Duodenal mucosa (tissue), 2 donors: ENCODE measurements around the gene YOD1.

ENCODE experiments used
- H3K27ac ChIP-seq: one replicate; pipeline ENCODE4 v1.7.0; 2013; ENCODE audit warnings: low read depth, low read length
- H3K27me3 ChIP-seq, 2 donors: one replicate each; pipeline ENCODE4 v1.7.0; 2013; ENCODE audit warnings: low read length in 2 of 2, control low read depth in 1 of 2; ENCODE audit not compliant: insufficient read depth in 2 of 2, control insufficient read depth in 1 of 2
- H3K36me3 ChIP-seq, 2 donors: one replicate each; pipeline ENCODE4 v1.7.0; 2013; ENCODE audit warnings: low read length in 2 of 2, control low read depth in 1 of 2; ENCODE audit not compliant: insufficient read depth in 2 of 2, control insufficient read depth in 1 of 2
- H3K4me1 ChIP-seq, 2 donors: one replicate each; pipeline ENCODE4 v1.7.0; 2013; ENCODE audit warnings: low read length in 2 of 2, control low read depth in 1 of 2; ENCODE audit not compliant: insufficient read depth in 2 of 2, control insufficient read depth in 1 of 2
- H3K4me3 ChIP-seq, 2 donors: one replicate each; pipeline ENCODE4 v1.7.0; 2013; ENCODE audit warnings: low read length in 2 of 2, low read depth in 1 of 2
- H3K9ac ChIP-seq, 2 donors: one replicate each; pipeline ENCODE4 v1.7.0; 2013; ENCODE audit warnings: low read length in 2 of 2, low read depth in 1 of 2
- H3K9me3 ChIP-seq, 2 donors: one replicate each; pipeline ENCODE4 v1.7.0; 2013; ENCODE audit warnings: low read length in 2 of 2, control low read depth in 1 of 2; ENCODE audit not compliant: control insufficient read depth in 1 of 2

Gene YOD1

DNA sequence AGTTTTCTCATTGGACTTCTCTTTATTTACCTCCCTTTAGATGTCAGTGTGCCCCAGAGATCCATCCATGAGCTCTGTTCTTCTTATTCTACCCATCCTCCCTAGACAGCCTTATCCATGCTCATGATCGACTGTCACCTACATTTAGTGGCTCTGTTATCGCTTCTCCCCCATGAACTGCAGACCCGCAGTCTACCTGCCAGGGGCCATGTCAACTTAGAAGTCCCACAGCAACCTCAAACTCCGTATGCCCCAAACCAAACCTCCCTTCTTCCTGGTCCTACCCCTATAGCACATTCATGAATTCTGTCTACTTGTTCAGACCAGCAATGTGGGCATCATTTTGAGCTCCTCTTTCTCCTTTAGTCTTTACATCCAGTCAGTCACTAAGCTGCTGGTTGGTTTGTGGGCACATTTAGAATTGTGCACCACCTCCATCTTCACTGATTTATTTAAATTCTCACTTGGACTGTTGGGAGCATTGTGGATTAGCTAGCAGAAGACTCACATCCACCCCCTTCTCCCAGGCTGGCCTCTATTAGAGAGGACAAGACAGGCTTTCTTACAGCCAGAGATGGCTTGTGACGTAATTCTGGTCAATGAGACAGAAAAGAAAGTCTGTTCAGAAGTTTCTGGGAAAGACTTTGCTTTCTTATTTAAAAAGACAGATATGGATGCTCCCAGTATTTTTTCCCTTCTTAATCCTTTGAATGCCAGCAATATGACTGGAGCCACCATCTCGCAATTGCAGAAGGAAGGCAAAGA, 37.5 kb downstream of the YOD1 start:
- H3K4me3 ChIP-seq: no peak overlapping the region
- H3K27me3 ChIP-seq: no peaks in the 10 kb centered on the region
- no peaks in the 10 kb centered on the region for H3K9me3 ChIP-seq
- H3K4me1 ChIP-seq: peaks cover 20 to 34% of the 10 kb centered on the region in 2 donors
- no peak overlapping the region for H3K27ac ChIP-seq
- no peak overlapping the region for H3K9ac ChIP-seq
- H3K36me3 ChIP-seq: no peaks in the 10 kb centered on the region

GRCh38 chr1:207010726-207011125, 40.3 kb downstream of the YOD1 start:
- H3K4me1 ChIP-seq: peaks cover 39 to 52% of the 10 kb centered on the region in 2 donors
- H3K9ac ChIP-seq: no peak overlapping the region
- H3K9me3 ChIP-seq: no peaks in the 10 kb centered on the region
- no peaks in the 10 kb centered on the region for H3K36me3 ChIP-seq
- no peak overlapping the region for H3K4me3 ChIP-seq
- H3K27me3 ChIP-seq: no peaks in the 10 kb centered on the region
- H3K27ac ChIP-seq: no peak overlapping the region

DNA sequence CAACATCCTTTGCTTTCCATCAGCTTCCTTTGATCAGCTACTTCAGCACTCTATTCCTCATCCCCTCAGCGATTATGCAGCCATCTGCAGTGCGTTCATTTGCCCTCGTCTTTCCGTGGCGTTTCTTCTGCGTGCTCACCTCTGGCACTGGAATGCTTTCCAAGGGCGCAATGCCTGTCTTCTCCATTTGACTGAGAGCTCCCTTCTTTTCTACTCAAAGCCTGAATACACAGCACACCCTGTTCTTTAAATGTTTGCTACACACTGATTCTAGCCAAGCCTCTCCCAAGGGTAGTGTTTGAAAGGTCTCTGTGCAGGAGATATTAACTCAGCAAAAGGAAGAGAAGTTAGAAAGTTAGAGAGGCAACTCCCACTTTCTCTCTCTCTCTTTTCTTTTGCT, 41.1 kb downstream of the YOD1 start:
- Histone ChIP-seq H3K36me3 (no peaks in the 10 kb centered on the region), H3K27me3 (no peaks in the 10 kb centered on the region), H3K4me3 (no peak overlapping the region), H3K27ac (peak overlapping the region; percentile 28), H3K9me3 (no peaks in the 10 kb centered on the region), H3K4me1 (peaks cover 45 to 60% of the 10 kb centered on the region in 2 donors), H3K9ac (peak overlapping the region in 1 of 2 donors; percentile 16)

DNA sequence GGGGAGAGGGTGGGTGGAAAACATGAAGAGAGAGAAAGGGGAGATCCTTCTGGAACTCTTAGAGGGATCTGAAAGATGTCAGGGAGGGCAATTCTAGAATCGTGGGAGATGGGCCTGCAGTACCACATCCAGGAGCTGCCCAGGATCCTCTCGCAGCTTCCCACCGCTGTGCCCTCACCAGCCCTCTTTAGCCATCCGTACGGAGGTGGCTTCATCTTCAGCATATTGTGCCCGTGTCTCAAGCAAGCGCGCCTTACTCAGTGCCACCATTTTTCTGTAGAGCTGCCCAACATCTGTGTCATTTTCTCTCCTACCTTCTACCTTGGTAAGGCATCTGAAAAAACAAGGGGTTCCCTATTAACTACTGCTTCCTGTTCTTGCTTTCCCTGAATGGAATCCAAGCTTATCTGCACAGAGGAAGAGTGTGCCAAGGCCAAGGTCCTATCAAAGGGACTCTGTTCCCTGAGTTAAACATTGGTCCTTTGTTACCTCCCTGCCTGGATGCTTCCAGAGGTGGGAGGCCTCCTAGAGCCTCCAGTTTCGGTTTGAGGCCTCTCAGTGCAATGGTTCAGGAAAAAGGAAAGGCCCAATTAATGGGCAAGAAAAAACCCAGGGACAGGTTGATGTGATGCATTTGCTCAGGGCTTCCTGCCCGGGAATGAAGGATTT, 41.7 kb downstream of the YOD1 start:
- Histone ChIP-seq H3K4me1 (peaks cover 51 to 66% of the 10 kb centered on the region in 2 donors), H3K36me3 (no peaks in the 10 kb centered on the region), H3K27ac (peak overlapping the region; percentile 62), H3K27me3 (no peaks in the 10 kb centered on the region), H3K9me3 (no peaks in the 10 kb centered on the region), H3K4me3 (no peak overlapping the region), H3K9ac (peak overlapping the region in 1 of 2 donors; percentile 16)

- H3K27ac ChIP-seq: peak overlapping the region; percentile 13
- peaks cover 62 to 76% of the 10 kb centered on the region in 2 donors for H3K4me1 ChIP-seq
Measured at GRCh38 chr1:207007352-207008033, 43.5 kb downstream of the YOD1 start.

GRCh38 chr1:207006914-207007313, 44.1 kb downstream of the YOD1 start:
- no peaks in the 10 kb centered on the region for H3K27me3 ChIP-seq
- H3K9me3 ChIP-seq: no peaks in the 10 kb centered on the region
- no peak overlapping the region for H3K9ac ChIP-seq
- H3K36me3 ChIP-seq: no peaks in the 10 kb centered on the region
- peak overlapping the region; percentile 13 for H3K27ac ChIP-seq
- H3K4me1 ChIP-seq: peaks cover 67 to 81% of the 10 kb centered on the region in 2 donors
- no peak overlapping the region for H3K4me3 ChIP-seq

More at GRCh38 chr1:207007352-207008033, 43.5 kb downstream of the YOD1 start:
- Histone ChIP-seq H3K9ac (no peak overlapping the region), H3K27me3 (no peaks in the 10 kb centered on the region), H3K36me3 (no peaks in the 10 kb centered on the region), H3K9me3 (no peaks in the 10 kb centered on the region), H3K4me3 (no peak overlapping the region)

GRCh38 chr1:207006083-207006482, 44.9 kb downstream of the YOD1 start:
- Histone ChIP-seq H3K4me3 (no peak overlapping the region), H3K9me3 (no peaks in the 10 kb centered on the region), H3K36me3 (no peaks in the 10 kb centered on the region), H3K27ac (peak overlapping the region; percentile 67), H3K27me3 (no peaks in the 10 kb centered on the region), H3K9ac (peak overlapping the region; percentile 21 to 42), H3K4me1 (peaks cover 72 to 87% of the 10 kb centered on the region in 2 donors)

DNA sequence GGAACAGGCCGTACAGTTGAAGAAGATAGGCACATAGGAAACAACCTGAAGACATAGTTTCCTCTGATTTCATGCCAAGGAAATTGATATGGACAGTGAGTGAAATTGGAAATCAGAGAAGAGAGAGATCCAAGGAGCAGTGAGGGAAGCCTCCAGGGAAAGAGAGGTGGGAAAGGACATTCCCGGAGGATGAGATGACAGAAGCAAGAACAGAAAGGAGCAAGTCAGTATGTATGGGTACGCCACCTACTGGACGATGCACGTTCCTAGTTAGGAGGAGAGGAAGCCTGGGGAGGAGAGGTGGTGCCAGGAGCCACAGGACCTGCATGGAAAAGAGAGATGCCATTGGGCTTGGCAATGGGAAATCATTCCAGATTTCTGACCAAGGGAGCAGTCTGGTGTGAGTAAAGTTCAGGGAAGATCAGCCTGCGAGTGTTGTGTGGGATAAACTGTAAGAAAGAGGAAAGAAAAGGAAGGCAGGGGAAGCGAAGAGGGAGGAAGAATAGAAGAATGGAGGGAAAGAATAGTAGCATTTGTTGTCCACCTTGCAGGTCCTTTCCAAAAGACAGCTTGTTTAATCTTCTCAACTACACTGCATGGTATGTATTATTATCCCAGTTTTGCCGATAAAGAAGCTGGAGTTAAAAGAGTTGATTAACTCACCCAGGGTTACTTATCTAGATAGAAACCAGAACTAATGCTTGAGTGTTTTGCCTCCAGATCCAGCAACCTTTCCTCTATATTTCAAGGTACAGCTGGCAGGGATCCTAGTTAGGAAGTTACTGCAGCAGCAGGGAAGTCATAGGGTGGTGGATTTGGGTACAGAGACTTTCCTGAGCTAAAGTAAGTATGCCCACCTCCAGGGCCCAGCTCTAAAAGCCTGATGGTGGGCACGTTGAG, 45.8 kb downstream of the YOD1 start:
- H3K27ac ChIP-seq: peak overlapping the region; percentile 67
- H3K4me1 ChIP-seq: peaks cover 68 to 78% of the 10 kb centered on the region in 2 donors
- H3K27me3 ChIP-seq: no peaks in the 10 kb centered on the region
- H3K4me3 ChIP-seq: peak overlapping the region; percentile 7 to 40
- H3K36me3 ChIP-seq: no peaks in the 10 kb centered on the region
- no peaks in the 10 kb centered on the region for H3K9me3 ChIP-seq
- peak overlapping the region; percentile 42 to 48 for H3K9ac ChIP-seq

DNA sequence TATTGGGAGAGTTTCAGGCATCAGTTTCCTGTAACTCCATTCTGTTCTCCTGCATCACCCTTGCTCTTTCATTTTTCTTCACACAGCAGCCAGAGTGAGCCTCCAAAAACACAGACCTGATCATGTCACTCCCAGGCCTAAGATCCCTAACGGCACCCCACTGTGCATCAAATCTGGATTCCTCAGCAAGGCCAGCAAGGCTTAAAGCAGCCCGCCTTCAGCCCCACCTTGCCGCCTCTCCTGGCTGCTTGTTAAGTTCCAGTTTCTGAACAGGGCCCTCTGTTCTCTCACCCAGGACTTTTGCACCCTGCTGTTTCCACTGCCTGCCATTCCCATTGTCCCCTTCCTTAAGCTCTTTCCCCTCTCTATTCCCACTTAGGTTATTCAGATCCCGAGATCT, 47.8 kb downstream of the YOD1 start:
- no peaks in the 10 kb centered on the region for H3K9me3 ChIP-seq
- H3K9ac ChIP-seq: no peak overlapping the region
- H3K36me3 ChIP-seq: no peaks in the 10 kb centered on the region
- H3K27ac ChIP-seq: no peak overlapping the region
- no peak overlapping the region for H3K4me3 ChIP-seq
- H3K4me1 ChIP-seq: peaks cover 50 to 59% of the 10 kb centered on the region in 2 donors
- no peaks in the 10 kb centered on the region for H3K27me3 ChIP-seq
